ENCODE results near the gene IGFL1.
"Not testable (repeated sequence)": the region's sequence is repeated elsewhere in the genome, so short reads cannot be mapped to it uniquely, and the experiment has no call there.

Gene IGFL1

GRCh38 chr19:46273931-46274330 is 44.4 kb downstream of the IGFL1 start:
- not testable (repeated sequence) for DNase-seq

- no peak for DNase-seq
Measured at GRCh38 chr19:46279177-46279576, 49.6 kb downstream of the IGFL1 start.
